IPS-18c (cell line): Measurements from ENCODE around the gene EPHA6.

Experiments
- H3K4me3 ChIP-seq: 2 replicates; pipeline ENCODE4 v1.7.0; 2013; ENCODE audit warnings: low read depth, mild to moderate bottlenecking, low read length, moderate library complexity; ENCODE audit not compliant: insufficient read depth
- H3K9me3 ChIP-seq: one replicate; pipeline ENCODE4 v1.6.1; 2013; ENCODE audit warnings: mild to moderate bottlenecking, low read length, moderate library complexity; ENCODE audit not compliant: control insufficient read depth, insufficient read depth

EPHA6 gene

GRCh38 chr3:97712919-97713318 lies 898.5 kb downstream of the EPHA6 start:
- Histone ChIP-seq H3K4me3 (no peak overlapping the region), H3K9me3 (no peaks in the 10 kb centered on the region)

GRCh38 chr3:97713634-97714033 lies 899.2 kb downstream of the EPHA6 start:
- Histone ChIP-seq H3K9me3 (no peaks in the 10 kb centered on the region), H3K4me3 (no peak overlapping the region)

DNA sequence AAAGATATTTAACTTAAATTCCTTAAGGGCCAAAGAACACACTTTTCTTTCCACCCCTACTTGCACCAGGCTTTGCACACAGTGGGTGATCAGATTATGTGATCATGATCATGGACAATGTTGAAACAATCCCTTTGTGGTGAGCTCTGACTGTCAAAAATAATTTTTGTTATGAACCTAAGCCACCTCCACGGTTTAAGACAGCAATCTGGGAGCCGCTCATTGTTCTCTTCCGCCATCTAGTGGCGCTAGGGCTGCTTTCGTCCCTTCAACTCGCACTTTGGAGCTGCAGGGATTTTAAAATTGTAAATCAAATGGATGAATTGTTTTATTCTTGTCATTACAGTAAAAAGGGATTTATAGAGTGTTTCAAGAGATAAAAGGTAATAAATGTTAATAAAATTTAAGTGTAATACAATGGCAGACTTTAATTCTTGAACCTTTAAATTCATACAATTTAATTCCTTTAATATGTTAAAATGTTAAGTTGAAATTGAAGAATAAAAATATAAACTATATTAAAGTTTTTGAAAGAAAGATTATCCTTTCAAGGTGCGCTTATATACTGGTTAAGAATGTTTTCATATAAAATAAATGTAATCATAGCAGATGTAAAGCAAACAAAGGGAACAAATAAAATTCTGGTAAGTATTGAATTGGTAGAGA lies 904.9 kb downstream of the EPHA6 start:
- Histone ChIP-seq H3K9me3 (no peaks in the 10 kb centered on the region), H3K4me3 (no peak overlapping the region)

DNA sequence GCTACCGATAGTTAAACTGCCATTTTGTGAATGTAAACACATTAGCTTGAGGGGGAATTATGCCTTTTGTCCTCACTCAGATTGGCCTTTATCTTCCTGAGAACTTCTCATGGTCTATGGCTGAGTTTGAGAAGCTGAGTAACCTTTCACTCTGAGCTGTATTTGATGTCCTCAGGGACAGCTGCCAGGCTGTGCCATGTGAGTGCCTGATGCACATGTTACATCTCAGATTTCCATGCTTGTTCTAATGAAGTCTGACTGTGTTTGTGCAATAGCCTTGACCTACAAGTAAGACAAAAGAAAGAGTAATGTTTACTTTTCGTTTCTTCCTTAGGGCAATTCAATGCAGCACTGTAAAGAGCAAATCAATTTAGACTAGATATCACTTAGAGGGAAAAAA lies 906.0 kb downstream of the EPHA6 start:
- Histone ChIP-seq H3K9me3 (no peaks in the 10 kb centered on the region), H3K4me3 (no peak overlapping the region)

GRCh38 chr3:97721446-97721845 lies 907.1 kb downstream of the EPHA6 start:
- Histone ChIP-seq H3K4me3 (no peak overlapping the region; the same call in 1 of the 2 replicates), H3K9me3 (no peaks in the 10 kb centered on the region)

DNA sequence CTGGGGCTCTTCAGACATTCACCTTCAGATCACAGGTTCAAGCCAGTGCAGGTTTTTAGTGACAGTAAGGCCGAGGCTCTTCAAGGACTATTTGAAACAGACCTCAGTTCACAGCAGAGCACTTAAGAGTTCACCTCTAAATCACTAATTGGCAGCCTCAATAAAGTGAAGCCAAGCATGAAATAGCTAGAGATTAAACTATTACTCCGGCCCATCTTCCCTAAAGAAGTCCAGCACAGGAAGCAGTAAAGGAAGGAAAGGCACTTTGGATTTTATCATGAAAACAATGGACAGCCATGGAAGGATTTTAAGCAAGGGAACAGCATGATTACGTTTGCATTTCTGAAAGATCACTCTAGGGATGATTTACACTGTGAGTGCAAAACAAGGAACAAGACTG lies 922.5 kb downstream of the EPHA6 start:
- H3K4me3 ChIP-seq, result no peak overlapping the region

DNA sequence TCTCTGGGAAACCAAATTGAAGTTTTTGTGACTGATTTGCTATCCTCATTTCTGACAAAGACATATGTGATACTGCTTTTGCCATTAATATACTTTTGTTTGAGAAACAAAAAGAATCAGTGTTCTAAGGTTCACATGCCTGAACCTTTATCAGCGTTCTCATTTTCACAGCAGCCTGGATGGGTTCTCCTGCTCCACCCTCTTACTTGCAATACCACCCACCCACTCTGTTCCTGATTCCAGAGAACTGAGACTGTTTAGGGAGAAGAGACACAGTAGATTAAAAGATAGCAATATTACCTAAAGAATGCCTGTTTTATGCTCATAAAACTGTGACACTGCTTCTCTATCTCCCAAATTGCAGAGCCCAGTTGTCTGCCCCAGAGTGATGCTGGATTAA lies 924.4 kb downstream of the EPHA6 start:
- Histone ChIP-seq H3K4me3 (no peak overlapping the region), H3K9me3 (no peaks in the 10 kb centered on the region)

More for the DNA sequence above, 922.5 kb downstream of the EPHA6 start:
- no peaks in the 10 kb centered on the region for H3K9me3 ChIP-seq

- H3K9me3 ChIP-seq, result no peaks in the 10 kb centered on the region
- no peak overlapping the region for H3K4me3 ChIP-seq
Measured at GRCh38 chr3:97742036-97742435, 927.6 kb downstream of the EPHA6 start.

DNA sequence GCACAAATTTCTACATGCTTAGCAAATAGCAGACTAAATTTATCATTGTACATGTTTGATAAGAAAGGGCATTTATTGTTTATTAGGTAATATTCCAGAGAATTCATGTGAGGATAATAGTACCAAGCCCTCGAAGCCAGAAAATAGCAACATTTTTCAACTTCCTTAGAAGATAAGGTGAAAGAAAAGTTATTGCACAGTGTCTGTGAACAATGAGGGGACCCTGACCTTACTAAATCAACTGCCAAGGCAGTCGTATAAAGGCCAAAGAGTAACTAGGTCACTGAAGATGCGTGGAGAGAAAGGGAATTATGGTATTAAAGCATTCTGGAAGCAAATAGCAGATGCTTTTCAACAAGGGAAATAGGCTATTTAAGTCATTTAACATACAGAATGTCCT lies 929.9 kb downstream of the EPHA6 start:
- Histone ChIP-seq H3K9me3 (no peaks in the 10 kb centered on the region), H3K4me3 (no peak overlapping the region)

- Histone ChIP-seq H3K4me3 (peak overlapping the region; percentile 96), H3K9me3 (no peaks in the 10 kb centered on the region)
Measured at GRCh38 chr3:97763586-97764406, 949.4 kb downstream of the EPHA6 start.

DNA sequence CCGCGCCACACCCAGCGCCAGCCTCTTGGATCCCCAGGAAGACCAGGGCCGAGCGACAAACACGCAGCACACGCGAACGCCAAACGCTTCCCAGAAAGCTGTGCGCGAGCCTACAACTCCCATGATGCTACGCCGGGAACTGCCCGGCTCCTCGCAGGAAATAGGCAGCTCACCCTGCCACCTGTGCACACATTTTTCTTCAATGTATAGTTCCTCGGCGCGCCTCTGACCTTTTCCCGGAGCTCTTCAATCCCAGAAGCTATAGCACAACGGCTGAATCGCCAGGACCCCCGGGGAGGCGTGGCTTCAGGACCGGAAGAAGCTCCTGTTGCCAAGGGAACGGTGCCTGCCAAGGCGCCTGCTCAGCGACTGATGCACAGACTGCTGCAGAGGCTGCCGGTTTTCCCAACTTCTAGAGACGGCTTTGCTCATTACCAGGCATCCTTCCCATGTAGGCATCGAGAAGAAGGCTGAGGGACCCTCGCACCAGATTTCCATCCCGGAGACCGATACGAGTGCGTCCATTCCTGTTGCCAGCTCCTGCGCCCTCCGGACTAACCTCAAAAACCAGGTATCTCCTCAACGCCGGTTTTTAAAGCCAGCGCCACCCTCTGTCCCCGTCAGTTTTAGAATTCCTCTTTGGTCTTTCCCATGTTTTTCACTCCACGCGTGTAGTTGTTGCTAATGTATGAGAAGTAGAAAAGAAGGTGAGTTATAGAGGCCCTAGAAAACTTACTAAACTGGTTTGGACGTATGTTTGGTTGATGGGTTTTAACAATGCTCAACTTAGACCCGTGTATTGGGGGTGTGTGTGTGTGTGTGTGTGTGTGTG lies 950.2 kb downstream of the EPHA6 start, which contains the start of gene ARL6:
ARL6 (plus strand) TSS at position 352 of the 832 bp plus-strand sequence. CDS start 3,350 bp downstream, outside the sequence.
- Histone ChIP-seq H3K9me3 (no peaks in the 10 kb centered on the region), H3K4me3 (peak within 1 kb of the TSS; percentile 96)

DNA sequence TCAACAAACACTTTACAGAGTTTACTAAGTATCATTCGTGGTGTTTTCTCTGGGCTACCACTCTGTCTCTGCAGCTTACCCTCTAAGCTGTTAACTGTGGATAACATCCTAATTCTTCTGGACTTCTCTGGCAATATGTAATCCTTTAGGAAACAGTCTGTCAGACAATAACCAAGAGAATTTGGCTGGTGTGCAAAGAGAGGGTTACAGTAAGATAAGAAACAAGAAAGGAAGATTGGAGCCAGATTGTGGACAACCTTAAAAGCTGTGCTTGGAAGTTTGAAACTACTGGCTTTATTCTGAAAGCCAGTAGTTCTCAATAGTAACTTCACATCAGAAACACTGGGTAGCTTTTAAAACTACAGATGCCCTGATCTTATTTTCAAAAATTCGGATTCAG lies 950.9 kb downstream of the EPHA6 start:
- peak overlapping the region; percentile 96; the same call in 1 of the 2 replicates for H3K4me3 ChIP-seq
- H3K9me3 ChIP-seq, result no peaks in the 10 kb centered on the region

GRCh38 chr3:97772926-97773325 lies 958.5 kb downstream of the EPHA6 start:
- Histone ChIP-seq H3K9me3 (no peaks in the 10 kb centered on the region), H3K4me3 (no peak overlapping the region)

DNA sequence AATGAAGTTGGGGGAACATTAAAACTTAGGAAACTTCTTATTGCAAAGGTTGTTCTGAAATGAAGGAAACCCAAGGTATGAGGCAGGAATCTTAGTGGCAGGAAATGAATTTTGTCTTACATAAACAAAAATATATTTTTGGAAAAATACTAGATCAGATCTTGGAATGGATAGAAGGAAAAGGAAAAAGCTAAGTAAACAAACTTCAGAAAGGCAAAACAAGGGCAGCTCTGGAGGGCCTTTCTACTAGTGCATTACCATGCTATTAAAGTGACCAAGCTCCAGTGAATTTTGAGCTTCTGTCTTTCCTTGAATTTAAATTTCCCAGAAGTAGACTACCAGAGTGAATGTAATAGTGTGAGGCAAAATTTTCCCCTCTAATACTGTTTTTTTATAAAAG lies 963.8 kb downstream of the EPHA6 start:
- Histone ChIP-seq H3K9me3 (no peaks in the 10 kb centered on the region), H3K4me3 (no peak overlapping the region)

GRCh38 chr3:97793420-97794019 lies 979.1 kb downstream of the EPHA6 start:
- H3K4me3 ChIP-seq, result no peak overlapping the region

DNA sequence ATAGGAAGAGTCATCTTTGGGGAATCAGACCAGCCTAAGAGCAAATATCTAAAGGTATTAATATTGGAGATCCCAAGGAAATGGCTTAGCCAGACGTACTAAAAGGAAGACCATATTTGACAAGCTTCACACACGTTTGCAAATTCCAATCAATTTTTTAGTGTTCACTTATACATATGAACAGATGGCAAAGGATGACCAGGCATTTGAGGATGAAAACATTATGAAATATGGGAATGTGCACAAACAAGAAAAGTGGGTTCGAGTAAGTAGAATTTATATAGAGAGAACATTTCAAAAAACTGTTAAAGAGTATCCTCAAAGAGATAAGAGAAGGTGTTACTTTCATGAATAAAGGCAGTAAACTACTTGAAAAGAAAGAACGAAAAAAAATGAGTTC lies 981.6 kb downstream of the EPHA6 start:
- Histone ChIP-seq H3K9me3 (no peaks in the 10 kb centered on the region), H3K4me3 (no peak overlapping the region)

More at GRCh38 chr3:97793420-97794019, 979.1 kb downstream of the EPHA6 start:
- no peaks in the 10 kb centered on the region for H3K9me3 ChIP-seq
